AG20443 (cell line): ENCODE measurements around the gene KCNIP2.
A peak's percentile ranks its signal among the peaks of the same experiment; 100 is the strongest.

ENCODE experiments used
- DNase-seq: peaks from one replicate; pipeline ENCODE4 v3.0.0; 2012; ENCODE audit warnings: low spot score, mixed read lengths

KCNIP2 gene

GRCh38 chr10:101782811-101783735, 60.5 kb downstream of the KCNIP2 start, which contains the start of gene NPM3:
TSS of gene NPM3 (minus strand) at chr10:101783446. CDS start at chr10:101783390, 56 bp downstream.
- DNase-seq, result peak; percentile 96

DNA sequence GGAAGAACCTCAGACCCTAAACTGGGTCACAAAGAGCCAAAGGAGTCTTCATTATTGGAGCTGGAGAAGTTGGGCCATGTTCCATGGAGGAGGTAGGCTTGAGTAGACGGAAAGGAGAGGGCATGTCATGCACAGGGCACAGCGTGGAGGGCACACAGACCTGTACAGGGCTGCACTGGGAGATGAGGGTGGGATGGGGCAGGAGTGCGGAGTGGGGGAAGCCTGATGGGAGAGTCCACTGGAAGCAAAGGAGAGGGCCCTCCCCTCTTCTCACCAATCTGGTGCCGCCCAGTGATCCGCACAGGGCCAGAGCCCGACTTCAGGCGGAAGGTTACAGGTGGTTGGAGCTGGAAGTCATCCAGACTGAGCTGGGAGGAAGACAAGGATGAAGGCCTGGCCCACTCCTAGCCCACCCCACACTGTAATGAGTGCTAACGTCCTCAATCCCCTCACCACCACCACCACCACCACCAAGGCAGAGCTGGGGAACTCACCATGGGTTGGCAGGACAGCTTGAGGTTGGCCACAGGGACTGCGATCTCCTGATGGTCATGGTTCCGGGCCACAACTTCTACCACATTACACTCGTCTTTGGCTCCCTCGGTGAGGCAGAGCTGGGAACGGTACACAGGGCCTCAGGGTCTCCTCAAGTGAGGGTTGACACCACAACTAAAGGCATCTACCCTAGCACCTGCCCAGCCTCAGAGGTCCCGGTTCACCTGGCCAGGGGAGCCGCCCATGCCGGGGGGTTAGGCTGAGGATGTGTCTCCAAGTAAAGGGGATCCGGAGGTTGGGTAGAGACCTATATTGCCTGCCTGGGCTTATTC, 61.4 kb downstream of the KCNIP2 start:
- peak; percentile 7 for DNase-seq

DNA sequence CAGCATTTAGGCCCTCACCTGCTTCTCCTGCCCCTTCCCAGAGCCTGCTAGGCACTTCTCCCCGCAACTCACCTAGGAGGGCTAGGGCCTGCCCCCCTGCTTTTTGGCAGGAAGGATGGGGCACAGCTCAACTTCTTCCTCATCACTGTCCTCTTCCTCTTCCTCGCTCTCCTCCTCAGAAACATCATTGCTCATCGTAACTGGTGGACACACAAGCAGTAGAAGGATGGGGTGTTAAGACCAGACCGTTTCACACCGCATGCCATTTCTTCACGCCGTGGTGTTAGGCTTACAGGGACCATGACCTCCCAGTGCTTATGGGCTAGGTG, 62.0 kb downstream of the KCNIP2 start:
- DNase-seq, result no peak

DNA sequence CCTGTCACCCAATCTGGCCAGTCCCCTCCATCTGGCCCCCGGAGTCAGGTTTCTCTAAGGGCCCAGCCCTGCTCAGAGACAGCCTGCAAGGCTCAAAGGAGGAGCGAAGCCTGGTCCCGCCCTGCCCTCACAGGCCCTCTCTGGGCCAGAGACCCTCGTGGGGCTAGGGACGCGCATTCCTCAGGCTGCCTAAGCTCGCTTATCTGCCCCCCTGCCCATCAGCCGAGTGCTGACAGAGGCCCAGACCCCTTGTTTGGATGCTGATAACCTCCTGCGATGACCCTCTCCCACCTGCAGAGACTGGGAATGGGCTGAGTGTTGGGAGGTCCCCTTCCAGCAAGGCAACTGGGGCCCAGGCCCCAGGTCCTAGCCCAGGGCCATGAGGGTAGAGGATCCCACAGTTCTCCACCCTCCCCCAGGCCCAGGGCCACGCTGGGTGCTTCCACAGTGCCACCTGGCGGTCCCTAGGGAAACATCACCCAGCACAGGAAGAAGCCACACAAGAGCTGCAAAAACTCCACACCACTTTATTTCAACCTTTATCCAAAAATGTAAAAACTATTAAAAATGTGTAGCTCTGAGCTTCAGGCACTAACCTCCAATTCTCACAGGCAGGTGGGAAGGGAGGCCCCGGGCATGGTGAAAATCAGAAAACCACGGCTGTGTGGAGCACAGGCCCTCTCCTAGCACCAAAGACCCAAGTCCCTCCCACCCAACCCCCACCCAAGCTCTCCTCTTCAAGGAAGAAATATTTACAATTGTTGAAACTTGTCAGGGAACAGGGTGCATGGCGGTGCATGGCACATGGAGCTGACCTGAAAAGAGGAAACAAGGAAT, 62.6 kb downstream of the KCNIP2 start:
- DNase-seq, result peak; percentile 89

DNA sequence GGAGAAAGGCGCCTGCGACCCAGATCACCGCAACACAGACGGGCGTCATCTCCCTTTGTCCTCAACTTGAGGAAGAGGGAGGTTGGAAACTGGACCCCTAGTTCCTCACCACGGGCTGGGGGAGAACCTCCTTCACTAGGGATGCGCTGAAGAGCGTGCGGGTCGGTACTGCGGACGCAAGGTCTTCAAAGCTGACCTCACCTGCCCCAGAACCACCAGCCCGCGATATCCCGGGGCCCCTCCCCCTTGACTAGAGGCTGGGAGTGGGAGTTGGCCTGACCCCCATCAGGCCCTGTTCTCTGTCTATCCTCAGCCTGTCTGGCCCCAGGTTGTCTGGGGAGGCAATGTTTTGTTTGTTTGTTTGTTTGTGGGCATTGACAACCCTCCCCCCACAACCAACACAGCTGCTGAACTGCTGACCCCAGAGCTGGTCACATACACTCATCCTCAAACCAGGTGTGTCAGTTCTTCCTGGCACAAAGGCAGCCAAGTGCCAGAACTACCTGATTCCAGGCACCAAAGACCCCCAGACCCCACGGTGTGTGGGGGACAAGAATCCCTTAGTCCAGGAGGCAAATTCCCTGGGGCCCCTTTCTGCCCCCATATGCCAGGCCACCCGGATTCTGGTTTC, 63.3 kb downstream of the KCNIP2 start:
- DNase-seq, result no peak

GRCh38 chr10:101779544-101780186, 63.9 kb downstream of the KCNIP2 start:
- peak; percentile 90 for DNase-seq

DNA sequence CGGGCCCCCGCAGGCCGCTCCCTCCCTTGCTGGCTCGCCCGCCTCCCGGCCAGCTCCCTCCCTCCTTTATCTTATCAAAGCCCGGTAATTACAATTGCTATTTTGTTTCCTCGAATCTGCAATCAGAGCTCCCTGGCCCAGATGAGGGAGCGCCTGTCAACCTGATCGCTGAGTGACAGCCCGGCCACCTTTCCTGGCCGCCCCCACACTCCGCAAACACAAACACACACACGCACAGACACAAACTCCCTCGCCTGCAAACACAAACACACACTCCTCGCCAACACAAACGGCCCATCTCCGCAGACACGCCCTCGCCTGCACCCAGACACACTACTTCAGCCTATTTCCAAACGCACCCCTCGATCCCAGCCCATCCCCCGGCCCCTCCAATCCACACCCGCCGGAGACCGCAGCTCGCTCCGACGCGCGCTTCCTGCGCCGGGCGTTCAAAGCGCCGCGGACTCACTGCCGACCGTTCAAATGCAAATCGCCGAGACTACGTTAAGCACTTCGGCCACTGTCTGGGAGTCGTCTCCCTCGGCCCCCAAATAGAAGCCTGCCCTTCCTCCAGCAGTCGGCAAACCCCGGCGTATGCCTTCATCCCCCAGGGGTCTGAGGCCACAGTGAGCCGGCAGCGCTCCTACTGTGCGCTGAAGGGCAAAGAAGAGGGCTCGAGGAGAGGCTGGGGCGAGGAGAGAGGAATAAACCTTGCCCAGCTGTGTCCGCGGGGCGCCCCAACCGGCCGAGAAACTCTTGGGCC, 64.6 kb downstream of the KCNIP2 start:
- DNase-seq, result peak; percentile 56

DNA sequence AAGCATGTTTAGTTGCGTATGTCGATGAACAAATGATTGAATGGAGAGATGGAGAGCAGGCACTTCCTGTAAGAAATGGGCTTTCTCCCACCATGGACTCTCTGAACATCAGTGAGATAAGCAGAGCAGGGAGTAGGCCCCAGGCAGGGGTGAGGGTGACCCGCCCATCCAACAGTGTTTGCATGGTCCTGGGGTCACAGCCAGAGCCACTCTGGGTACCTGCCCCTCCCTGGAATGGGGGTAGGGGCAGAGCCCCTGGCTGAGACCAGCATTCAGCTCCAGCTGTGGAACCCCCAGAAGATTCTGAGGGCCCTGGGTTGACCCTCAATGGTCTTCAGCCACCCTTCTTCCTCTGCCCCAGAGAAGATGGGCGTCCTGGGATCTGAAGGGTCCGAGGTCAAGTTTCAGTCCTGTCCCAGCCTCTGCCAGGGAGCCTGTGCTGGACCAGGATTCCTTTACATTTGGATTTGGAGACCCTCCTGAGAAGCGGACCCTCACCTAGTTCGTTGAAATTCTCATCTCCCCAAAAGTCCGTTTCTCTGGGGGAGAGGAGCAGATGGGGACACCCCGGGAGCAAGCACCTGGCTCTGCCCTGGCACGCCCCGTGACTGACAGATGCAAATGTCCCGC, 65.3 kb downstream of the KCNIP2 start:
- peak; percentile 6 for DNase-seq

DNA sequence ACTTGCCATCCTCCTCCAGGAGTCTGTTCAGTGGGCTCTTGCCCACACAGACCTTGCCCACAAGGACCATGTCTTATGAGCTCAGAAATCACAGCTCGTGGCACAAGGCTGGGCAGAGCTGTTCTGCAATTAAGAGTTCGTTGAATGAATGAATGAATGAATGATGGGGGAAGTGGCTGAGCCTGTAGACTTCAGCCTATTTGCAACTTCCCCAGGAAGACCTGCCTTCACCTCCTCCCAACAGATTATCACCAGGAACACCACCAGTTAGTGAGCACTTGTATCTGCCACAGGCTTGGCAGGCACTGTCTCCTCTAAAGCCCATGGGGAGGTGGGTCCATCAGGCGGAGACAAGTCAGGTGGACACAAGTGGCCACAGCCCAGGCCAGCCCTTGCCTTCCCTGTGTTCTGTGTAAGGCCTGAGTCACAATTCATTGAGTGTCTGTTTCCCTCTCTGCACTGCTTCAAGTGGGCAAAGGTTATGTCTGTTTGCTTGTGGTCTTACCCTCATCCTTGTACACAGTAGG, 65.9 kb downstream of the KCNIP2 start:
- DNase-seq, result peak; percentile 11

- DNase-seq, result peak; percentile 13
Observed at GRCh38 chr10:101776161-101776817, 67.3 kb downstream of the KCNIP2 start.
